ENCODE data around the gene PIAS3.
"Not testable (repeated sequence)": the region's sequence is repeated elsewhere in the genome, so short reads cannot be mapped to it uniquely, and the experiment has no call there.

DNA sequence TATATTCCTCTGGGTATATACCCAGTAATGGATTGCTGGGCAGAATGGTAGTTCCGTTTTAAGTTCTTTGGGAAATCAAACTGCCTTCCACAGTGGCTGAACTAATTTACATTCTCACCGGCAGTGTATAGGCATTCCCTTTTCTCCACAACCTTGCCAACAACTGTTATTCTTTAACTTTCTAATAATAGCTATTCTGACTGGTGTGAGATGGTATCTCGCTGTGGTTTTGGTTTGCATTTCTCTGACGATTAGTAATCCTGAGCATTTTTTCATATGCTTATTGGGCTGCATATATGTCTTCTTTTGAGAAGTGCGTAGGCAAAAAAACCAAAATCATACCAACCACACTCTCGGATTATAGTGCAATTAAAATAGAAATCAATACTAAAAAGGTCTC lies 40.8 kb downstream of the PIAS3 start:
- not testable (repeated sequence) for TF ChIP-seq POLR2A (IDR thresholded peaks at IDR 0.05)
- TF ChIP-seq, protein P1, sequence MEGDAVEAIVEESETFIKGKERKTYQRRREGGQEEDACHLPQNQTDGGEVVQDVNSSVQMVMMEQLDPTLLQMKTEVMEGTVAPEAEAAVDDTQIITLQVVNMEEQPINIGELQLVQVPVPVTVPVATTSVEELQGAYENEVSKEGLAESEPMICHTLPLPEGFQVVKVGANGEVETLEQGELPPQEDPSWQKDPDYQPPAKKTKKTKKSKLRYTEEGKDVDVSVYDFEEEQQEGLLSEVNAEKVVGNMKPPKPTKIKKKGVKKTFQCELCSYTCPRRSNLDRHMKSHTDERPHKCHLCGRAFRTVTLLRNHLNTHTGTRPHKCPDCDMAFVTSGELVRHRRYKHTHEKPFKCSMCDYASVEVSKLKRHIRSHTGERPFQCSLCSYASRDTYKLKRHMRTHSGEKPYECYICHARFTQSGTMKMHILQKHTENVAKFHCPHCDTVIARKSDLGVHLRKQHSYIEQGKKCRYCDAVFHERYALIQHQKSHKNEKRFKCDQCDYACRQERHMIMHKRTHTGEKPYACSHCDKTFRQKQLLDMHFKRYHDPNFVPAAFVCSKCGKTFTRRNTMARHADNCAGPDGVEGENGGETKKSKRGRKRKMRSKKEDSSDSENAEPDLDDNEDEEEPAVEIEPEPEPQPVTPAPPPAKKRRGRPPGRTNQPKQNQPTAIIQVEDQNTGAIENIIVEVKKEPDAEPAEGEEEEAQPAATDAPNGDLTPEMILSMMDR (IDR thresholded peaks at IDR 0.05), result not testable (repeated sequence)

Measured in uterus (tissue), 2 donors.